Heart right ventricle (tissue), 16 donors: Measurements from ENCODE around the gene RBPJL. TPM values are rescaled to one million over a fixed set of nuclear protein-coding genes. Genes with fewer than 3 reads are reported as not detected.

Source experiments
- ATAC-seq, 8 donors: fragments of 200-7000 bp; cut with Tn5 transposase; one replicate each; pipeline ENCODE4 v1.9.1; 2020; ENCODE audit warnings: mild to moderate bottlenecking in 8 of 8, moderate library complexity in 8 of 8, moderate number of reproducible peaks in 1 of 8
- DNase-seq, 2 donors: peaks; one replicate each; pipeline ENCODE4 v3.0.0-alpha.2; 2020
- H3K27ac ChIP-seq, 10 donors: fragments of 200-600 bp; sonication (generic) in 2 of 10; one replicate each; pipeline versions ENCODE4 v1.5.0 to v1.8.0; 2020 to 2022; ENCODE audit warnings: mild to moderate bottlenecking in 3 of 10
- H3K27me3 ChIP-seq, 7 donors: fragments of 200-600 bp; one replicate each; pipeline ENCODE4 v1.8.0; 2021 to 2022; ENCODE audit warnings: mild to moderate bottlenecking in 2 of 7
- H3K36me3 ChIP-seq, 9 donors: fragments of 200-600 bp; sonication (generic) in 1 of 9; one replicate each; pipeline versions ENCODE4 v1.5.0 to v1.8.0; 2020 to 2022; ENCODE audit warnings: mild to moderate bottlenecking in 2 of 9
- H3K4me1 ChIP-seq, 9 donors: fragments of 200-600 bp; sonication (generic) in 1 of 9; one replicate each; pipeline versions ENCODE4 v1.5.0 to v1.8.0; 2020 to 2022; ENCODE audit warnings: mild to moderate bottlenecking in 4 of 9
- H3K4me3 ChIP-seq, 10 donors: fragments of 200-600 bp; sonication (generic) in 2 of 10; one replicate each; pipeline versions ENCODE4 v1.5.0 to v1.8.0; 2020 to 2022; ENCODE audit warnings: mild to moderate bottlenecking in 7 of 10, moderate library complexity in 2 of 10
- H3K9me3 ChIP-seq, 11 donors: fragments of 200-600 bp in 10 of 11; sonication (generic) in 2 of 11; one replicate each; pipeline versions ENCODE4 v1.5.0 to v1.8.0; 2013 to 2022; ENCODE audit warnings: mild to moderate bottlenecking in 2 of 11, control low read depth in 1 of 11, moderate library complexity in 1 of 11
- WGBS, 2 donors: extraction: QIAGEN DNeasy Blood & Tissue Kit; methylation state at CpG; one replicate each; pipeline ENCODE4 v1.1.7; 2013; ENCODE audit warnings: inconsistent platforms in 1 of 2; 5-methylcytosine and 5-hydroxymethylcytosine counted together
- intact Hi-C, 10 donors: fragments of 100-400 bp; cut with DNase I; formaldehyde crosslinking; loops; one replicate each; pipeline versions ENCODE4 v1.11.1 to v1.14.2; 2022
- polyA plus RNA-seq, 2 donors: library from polyadenylated mRNA; stranded (reverse); fragments of 200-250 nt; gene quantifications; one replicate each; pipeline ENCODE4 v1.2.3, GENCODE V29; 2013
- total RNA-seq, 10 donors: library from RNA; stranded (reverse); fragmentation: NEBNext Ultra II Directional in 3 of 10; extraction: Animal tissue kit (Norgen Biotek cat#: 25700) in 3 of 10; gene quantifications; one replicate each; pipeline versions ENCODE4 v1.2.1 to v1.2.4, GENCODE V29; 2021 to 2023
- TF ChIP-seq, protein P1 (sequence below), 9 donors: fragments of 200-600 bp; sonication (generic) in 2 of 9; IDR thresholded peaks; one replicate each; pipeline versions ENCODE4 v1.5.0 to v1.8.0; 2021 to 2022; ENCODE audit warnings: antibody characterized with exemption in 9 of 9, mild to moderate bottlenecking in 5 of 9, moderate library complexity in 1 of 9
- donor health status: Arrhythmogenic right ventricular cardiomyopathy.
- donor health status: ischemic (EF 13 %, LVEDD 7.1; RV severe dilation, severe dysfunction).
- donor health status: healthy with polysubstance abuse.
- donor health status: DM: no; HTN: yes; CAD: no.
- donor health status: DM: no; HTN: no; CAD: no.
- donor health status: ischemic (EF 25% LVEDD 6.9; RV normal size, moderate dysfunction).
- donor health status: ischemic (EF 25% LVEDD 5.7; RV mildly dilated, moderate dysfunction).
- donor health status: healthy.
- donor health status: DM: yes; HTN: yes; CAD: no.
- donor health status: Ischemic cardiomyopathy.
- donor health status: ischemic (EF 35%, LVEDD 5.7; RV mildly dilated, moderate dysfunction).
- donor health status: nonischemic (EF 11% LVEDD 7.7; RV severe dilation, severe dysfunction).
- donor health status: DM: yes; HTN: yes; CAD: no.
- donor health status: PGD.
- donor health status: ischemic (EF 29% LVEDD 5.4; RV normal size, mild dysfunction).
- donor health status: nonischemic (EF 23%, LVEDD 6.1; RV moderate dilation, normal function).

RBPJL gene
- total and polyA plus RNA-seq, 12 donors: 0.06 TPM; not detected in 11

DNA sequence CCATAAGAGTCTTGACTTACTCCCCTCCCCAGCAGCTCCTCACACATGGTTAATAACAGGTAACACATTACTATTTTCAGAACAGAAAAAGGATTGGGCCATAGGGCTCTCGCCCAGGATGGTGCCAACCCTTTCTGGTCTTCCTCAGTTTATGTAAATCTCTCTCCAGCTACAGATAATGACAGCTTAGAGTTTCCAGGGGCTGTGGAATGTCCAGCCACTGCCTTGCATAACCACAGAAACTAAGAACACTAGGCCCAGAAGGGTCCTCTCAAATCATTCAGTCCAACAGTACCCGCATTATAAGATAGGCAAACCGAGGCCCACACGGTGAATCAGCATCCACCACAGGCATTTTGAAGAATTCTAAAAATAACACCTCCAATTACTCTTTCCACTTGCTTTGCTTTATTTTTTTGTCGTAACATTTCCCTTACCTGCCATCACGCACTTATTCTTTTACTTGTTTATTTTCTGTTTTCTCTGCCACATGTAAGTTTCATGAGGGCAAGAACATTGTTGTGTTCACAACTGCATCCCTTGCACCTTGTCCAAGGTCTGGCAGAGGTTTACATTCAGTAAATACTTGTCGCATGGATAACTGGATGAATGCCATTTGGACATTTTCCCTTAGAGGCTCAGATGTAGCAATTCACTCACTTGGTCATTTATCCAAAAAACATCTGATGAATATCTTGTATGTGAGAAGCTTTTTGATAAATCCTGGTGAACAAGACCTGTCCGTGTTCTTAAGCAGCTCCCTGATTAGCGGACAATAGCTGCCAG, 48.0 kb downstream of the RBPJL start:
- H3K4me1 ChIP-seq: peaks cover 7 to 50% (median 34%) of the 10 kb centered on the region in 9 donors
- H3K9me3 ChIP-seq: no peaks in the 10 kb centered on the region
- ATAC-seq: no peak
- H3K36me3 ChIP-seq: no peaks in the 10 kb centered on the region
- intact Hi-C loops: loop anchor here in 2 of 10 donors (5.0 kb wide), 2 partner anchors 32 to 53 kb away; partner anchors contain the start of gene DBNDD2 (in 1 of the 2)
- peak overlapping the region in 8 of 10 donors; percentile 45 to 64 (median 52) for H3K27ac ChIP-seq
- TF ChIP-seq, protein P1, sequence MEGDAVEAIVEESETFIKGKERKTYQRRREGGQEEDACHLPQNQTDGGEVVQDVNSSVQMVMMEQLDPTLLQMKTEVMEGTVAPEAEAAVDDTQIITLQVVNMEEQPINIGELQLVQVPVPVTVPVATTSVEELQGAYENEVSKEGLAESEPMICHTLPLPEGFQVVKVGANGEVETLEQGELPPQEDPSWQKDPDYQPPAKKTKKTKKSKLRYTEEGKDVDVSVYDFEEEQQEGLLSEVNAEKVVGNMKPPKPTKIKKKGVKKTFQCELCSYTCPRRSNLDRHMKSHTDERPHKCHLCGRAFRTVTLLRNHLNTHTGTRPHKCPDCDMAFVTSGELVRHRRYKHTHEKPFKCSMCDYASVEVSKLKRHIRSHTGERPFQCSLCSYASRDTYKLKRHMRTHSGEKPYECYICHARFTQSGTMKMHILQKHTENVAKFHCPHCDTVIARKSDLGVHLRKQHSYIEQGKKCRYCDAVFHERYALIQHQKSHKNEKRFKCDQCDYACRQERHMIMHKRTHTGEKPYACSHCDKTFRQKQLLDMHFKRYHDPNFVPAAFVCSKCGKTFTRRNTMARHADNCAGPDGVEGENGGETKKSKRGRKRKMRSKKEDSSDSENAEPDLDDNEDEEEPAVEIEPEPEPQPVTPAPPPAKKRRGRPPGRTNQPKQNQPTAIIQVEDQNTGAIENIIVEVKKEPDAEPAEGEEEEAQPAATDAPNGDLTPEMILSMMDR (IDR thresholded peaks at IDR 0.05): no peak
- 51 to 64% methylated on average over 9 of the region's 9 CpGs for WGBS, 2 donors
- no peak overlapping the region for H3K4me3 ChIP-seq
- DNase-seq: no peak
- H3K27me3 ChIP-seq: no peaks in the 10 kb centered on the region

DNA sequence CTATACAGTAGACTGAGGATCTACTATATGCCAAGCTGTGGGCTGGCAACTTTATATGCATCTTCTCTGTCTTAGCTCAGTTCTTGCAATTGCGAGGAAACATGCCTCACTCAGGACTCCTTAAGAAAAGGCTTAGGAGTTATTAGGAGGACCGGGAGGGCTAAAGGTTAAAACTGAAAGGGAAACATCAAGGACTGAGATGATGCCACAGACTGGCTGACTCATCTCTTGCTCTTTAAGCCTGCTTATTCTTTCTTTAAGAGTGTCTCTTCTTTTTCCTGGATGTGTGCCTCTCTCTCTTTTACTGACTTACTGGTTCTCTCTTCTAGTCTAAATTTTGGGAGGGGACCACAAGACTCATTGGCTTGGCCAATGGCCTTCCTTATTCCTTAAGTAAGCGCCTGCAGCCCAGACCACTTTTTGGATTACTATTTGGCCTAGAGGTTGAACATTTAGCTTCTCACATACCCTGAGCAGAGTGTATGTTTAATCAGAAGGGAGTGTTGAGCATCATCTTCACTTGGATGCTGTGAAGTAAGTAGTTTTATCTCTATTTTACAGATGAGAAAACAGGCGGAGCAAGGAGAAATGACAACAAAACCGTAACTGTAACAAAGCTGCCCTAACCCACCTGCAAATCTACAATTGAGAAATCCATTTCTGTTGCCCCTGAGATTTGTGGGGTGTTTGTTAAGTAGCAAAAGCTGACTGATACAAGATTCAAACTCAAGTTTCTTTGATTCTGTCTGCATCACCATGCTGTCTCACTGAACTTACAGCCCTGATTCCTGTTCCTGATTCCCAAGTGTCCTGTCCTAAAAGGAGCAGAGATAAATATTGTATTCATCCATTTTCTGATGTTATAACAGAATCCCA, 48.8 kb downstream of the RBPJL start:
- 52 to 89% methylated on average over 5 of the region's 5 CpGs for WGBS, 2 donors
- Histone ChIP-seq H3K27me3 (no peaks in the 10 kb centered on the region), H3K4me3 (no peak overlapping the region), H3K27ac (peak overlapping the region in 6 of 10 donors; percentile 48 to 64 (median 52)), H3K4me1 (peaks cover 7 to 56% (median 41%) of the 10 kb centered on the region in 9 donors), H3K9me3 (no peaks in the 10 kb centered on the region), H3K36me3 (no peaks in the 10 kb centered on the region)
- DNase-seq (no peak), ATAC-seq (no peak)
- TF ChIP-seq, protein P1 (IDR thresholded peaks at IDR 0.05): no peak
- intact Hi-C loops: loop anchor here in 3 of 10 donors (1.0 to 5.0 kb wide), 3 partner anchors 22 to 52 kb away; partner anchors contain the start of gene DBNDD2 (in 1 of the 3)

DNA sequence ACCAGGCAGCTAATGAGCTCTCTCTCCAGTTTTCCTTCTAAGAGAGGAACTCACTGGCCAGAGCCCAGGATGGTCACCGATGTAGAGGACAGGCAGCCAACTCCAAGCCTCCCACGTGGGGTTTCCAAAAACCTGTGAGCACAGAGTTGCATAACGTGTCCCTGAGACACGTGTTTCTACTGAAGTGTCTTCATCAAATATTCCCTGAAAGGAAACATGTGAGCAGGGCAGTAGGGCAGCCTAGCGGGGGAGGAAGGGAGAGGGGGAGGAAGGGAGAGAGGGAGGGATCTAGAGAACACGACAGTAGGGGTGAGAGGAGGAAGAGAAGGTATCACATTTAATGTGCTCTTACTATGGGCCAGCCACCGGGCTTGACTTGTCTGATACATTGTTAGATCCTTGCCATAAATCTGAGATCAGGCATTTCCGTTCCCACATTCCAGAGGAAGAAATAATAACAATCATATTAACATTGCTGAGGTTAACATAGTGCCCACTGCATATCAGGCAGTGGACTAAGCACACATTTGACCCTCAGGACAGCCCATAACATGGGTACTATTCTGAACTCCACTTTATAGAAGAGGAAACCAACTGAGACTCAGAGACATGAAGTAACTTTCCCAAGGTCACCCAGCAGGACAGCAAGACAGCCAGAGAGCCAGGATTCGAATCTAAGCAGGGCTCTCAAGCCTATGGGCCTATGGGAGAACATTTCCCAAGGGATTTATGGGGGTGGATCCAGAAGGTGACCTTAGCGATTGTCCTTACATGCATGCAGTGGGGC, 51.8 kb downstream of the RBPJL start:
- intact Hi-C loops: loop anchor here in 5 of 10 donors (1.0 to 5.0 kb wide), 4 partner anchors 16 to 49 kb away; partner anchors contain the start of gene DBNDD2 (in 1 of the 5)
- DNase-seq (peak; percentile 60 to 81), ATAC-seq (peak; percentile 13 to 77 (median 56))
- 10 to 12% methylated on average over 10 of the region's 10 CpGs for WGBS, 2 donors
- TF ChIP-seq, protein P1 (IDR thresholded peaks at IDR 0.05): no peak
- H3K4me1 ChIP-seq: peaks cover 7 to 78% (median 48%) of the 10 kb centered on the region in 9 donors
- no peaks in the 10 kb centered on the region for H3K36me3 ChIP-seq
- H3K27me3 ChIP-seq: no peaks in the 10 kb centered on the region
- peak overlapping the region in 1 of 10 donors; percentile 11 for H3K4me3 ChIP-seq
- H3K9me3 ChIP-seq: no peaks in the 10 kb centered on the region
- peak overlapping the region; percentile 80 to 96 (median 91) for H3K27ac ChIP-seq
